IMR-90 (cell line): ENCODE measurements around the gene RYR2.

Experiments
- BHLHE40 ChIP-seq: fragments of 150-350 bp; IDR thresholded peaks from 2 replicates; pipeline ENCODE4 v1.6.1; 2016; ENCODE audit warnings: mild to moderate bottlenecking, low read depth, low read length
- CEBPB ChIP-seq: IDR thresholded peaks from 2 replicates; pipeline ENCODE4 v1.6.1; 2012; ENCODE audit warnings: low read depth, low read length, improper control_type of control experiment
- CHD1 ChIP-seq: IDR thresholded peaks from 2 replicates; pipeline ENCODE4 v1.6.1; 2012; ENCODE audit warnings: low read depth, low read length, improper control_type of control experiment
- ELK1 ChIP-seq: fragments of 150-350 bp; IDR thresholded peaks from 2 replicates; pipeline ENCODE4 v1.6.1; 2016; ENCODE audit warnings: low read depth, mild to moderate bottlenecking, low read length, moderate library complexity, borderline replicate concordance
- FOS ChIP-seq: fragments of 150-350 bp; IDR thresholded peaks from 2 replicates; pipeline ENCODE4 v1.6.1; 2016; ENCODE audit warnings: low read depth, low read length
- MAFK ChIP-seq: IDR thresholded peaks from 2 replicates; pipeline ENCODE4 v1.6.1; 2012; ENCODE audit warnings: low read depth, low read length, improper control_type of control experiment
- MAZ ChIP-seq: IDR thresholded peaks from 2 replicates; pipeline ENCODE4 v1.6.1; 2012; ENCODE audit warnings: low read depth, mild to moderate bottlenecking, low read length, improper control_type of control experiment, moderate library complexity, borderline replicate concordance
- MXI1 ChIP-seq: IDR thresholded peaks from 2 replicates; pipeline ENCODE4 v1.6.1; 2012; ENCODE audit warnings: low read depth, mild to moderate bottlenecking, low read length, moderate library complexity, borderline replicate concordance
- POLR2A ChIP-seq: IDR thresholded peaks from 2 replicates; pipeline ENCODE4 v1.6.1; 2012; ENCODE audit warnings: mild to moderate bottlenecking, low read depth, low read length
- RAD21 ChIP-seq: IDR thresholded peaks from 2 replicates; pipeline ENCODE4 v1.6.1; 2012; ENCODE audit warnings: low read length, improper control_type of control experiment
- RCOR1 ChIP-seq: IDR thresholded peaks from 2 replicates; pipeline ENCODE4 v1.6.1; 2012; ENCODE audit warnings: mild to moderate bottlenecking, low read length, improper control_type of control experiment; ENCODE audit not compliant: insufficient replicate concordance
- SMC3 ChIP-seq: fragments of 150-350 bp; IDR thresholded peaks from 2 replicates; pipeline ENCODE4 v1.6.1; 2016; ENCODE audit warnings: low read depth, mild to moderate bottlenecking, antibody characterized with exemption, low read length, moderate library complexity
- USF2 ChIP-seq: fragments of 150-350 bp; IDR thresholded peaks from 2 replicates; pipeline ENCODE4 v1.6.1; 2017; ENCODE audit warnings: mild to moderate bottlenecking, antibody characterized with exemption, low read length, low read depth
- TF ChIP-seq, protein P1 (sequence below): conservative IDR thresholded peaks from 2 replicates; pipeline ENCODE4 v1.5.1; 2012; ENCODE audit warnings: mild to moderate bottlenecking, low read depth, low read length, improper control_type of control experiment

GRCh38 chr1:237673631-237674030 lies 631.6 kb downstream of the RYR2 start:
- no peak for TF ChIP-seq SMC3
- TF ChIP-seq, protein P1, sequence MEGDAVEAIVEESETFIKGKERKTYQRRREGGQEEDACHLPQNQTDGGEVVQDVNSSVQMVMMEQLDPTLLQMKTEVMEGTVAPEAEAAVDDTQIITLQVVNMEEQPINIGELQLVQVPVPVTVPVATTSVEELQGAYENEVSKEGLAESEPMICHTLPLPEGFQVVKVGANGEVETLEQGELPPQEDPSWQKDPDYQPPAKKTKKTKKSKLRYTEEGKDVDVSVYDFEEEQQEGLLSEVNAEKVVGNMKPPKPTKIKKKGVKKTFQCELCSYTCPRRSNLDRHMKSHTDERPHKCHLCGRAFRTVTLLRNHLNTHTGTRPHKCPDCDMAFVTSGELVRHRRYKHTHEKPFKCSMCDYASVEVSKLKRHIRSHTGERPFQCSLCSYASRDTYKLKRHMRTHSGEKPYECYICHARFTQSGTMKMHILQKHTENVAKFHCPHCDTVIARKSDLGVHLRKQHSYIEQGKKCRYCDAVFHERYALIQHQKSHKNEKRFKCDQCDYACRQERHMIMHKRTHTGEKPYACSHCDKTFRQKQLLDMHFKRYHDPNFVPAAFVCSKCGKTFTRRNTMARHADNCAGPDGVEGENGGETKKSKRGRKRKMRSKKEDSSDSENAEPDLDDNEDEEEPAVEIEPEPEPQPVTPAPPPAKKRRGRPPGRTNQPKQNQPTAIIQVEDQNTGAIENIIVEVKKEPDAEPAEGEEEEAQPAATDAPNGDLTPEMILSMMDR, result no peak
- no peak for TF ChIP-seq ELK1
- TF ChIP-seq RAD21, result no peak
- no peak for TF ChIP-seq CEBPB
- TF ChIP-seq RCOR1, result no peak
- TF ChIP-seq POLR2A, result no peak
- TF ChIP-seq CHD1, result no peak
- TF ChIP-seq MAZ, result no peak
- TF ChIP-seq MAFK, result no peak
- TF ChIP-seq FOS, result no peak
- no peak for TF ChIP-seq MXI1
- TF ChIP-seq BHLHE40, result no peak
- TF ChIP-seq USF2, result no peak
